ENCODE measurements around the gene DDX1.

DDX1 gene

DNA sequence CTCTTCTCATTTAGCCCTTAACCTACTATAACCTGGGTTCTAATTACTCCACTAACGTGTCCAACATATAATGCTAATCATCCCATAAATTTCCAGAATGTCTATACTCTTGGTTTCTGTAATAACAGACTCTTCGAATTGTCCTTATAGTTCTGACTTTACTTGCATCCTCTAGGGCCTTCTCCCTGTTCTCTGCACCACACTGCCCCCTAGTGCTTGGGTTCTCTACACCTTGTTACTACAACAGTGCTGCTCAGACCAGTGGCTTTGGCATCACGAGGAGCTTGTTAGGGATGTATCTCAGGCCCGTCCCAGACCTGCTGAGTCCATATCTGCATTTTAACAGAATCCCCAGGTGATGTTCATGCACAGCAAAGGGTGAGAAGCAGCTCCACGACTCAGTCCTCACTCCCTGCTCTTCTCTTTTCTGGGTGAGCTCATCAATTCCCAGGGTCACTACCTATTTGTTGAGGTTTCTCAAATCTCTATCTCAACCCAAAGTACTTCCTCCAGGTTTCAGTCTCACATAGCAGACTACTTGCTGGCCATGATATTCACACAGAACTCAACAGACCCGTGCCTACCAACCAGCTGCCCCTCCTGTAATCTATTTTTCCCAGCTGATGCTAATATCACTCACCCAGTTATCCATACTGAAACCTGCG, 14.5 kb upstream of the DDX1 start:
- no peak for TF ChIP-seq GATA2 (IDR thresholded peaks at IDR 0.05; ENCODE audit: low read depth, low read length)
- TF ChIP-seq GATA3 (IDR thresholded peaks at IDR 0.05; ENCODE audit: low read depth, low read length) = no peak

DNA sequence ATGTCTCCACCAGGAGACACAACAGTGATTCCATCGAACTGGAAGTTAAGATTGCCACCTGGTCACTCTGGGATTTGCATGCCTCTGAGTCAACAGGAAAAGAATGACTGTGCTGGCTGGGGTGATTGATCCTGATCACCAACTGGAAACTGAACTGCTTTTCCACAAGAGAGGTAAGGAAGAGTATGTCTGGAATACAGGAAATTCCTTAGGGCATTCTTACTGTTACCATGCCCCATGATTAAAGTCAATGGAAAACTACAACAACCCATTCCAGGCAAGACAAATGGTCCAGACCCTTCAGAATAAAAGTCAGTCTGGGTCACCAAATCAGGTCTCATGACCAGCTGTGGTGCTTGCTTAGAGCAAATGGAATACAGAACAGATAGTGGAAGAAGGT, 12.0 kb upstream of the DDX1 start:
- TF ChIP-seq GATA3 (IDR thresholded peaks at IDR 0.05; ENCODE audit: low read depth, low read length) = no peak
- TF ChIP-seq GATA2 (IDR thresholded peaks at IDR 0.05; ENCODE audit: low read depth, low read length) = no peak

DNA sequence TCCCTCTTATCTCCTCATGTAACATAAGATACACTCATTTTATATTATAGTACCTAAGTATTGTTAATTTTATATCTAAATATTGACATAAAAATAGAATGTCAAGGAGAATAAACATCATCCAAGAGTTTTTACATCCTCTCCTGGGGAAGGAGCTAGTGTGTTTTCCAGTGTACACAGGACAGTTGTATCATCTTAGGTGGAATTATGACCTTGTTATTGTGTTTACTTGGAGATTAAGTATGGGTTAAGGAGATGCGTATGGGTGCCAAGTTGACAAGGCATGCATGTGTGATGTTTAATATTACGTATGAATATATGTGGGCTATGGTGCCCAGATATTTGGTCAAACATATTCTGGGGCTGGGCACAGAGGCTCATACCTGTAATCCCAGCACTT, 11.2 kb upstream of the DDX1 start:
- TF ChIP-seq GATA2 (IDR thresholded peaks at IDR 0.05; ENCODE audit: low read depth, low read length) (no peak), GATA3 (IDR thresholded peaks at IDR 0.05; ENCODE audit: low read depth, low read length) (no peak)

DNA sequence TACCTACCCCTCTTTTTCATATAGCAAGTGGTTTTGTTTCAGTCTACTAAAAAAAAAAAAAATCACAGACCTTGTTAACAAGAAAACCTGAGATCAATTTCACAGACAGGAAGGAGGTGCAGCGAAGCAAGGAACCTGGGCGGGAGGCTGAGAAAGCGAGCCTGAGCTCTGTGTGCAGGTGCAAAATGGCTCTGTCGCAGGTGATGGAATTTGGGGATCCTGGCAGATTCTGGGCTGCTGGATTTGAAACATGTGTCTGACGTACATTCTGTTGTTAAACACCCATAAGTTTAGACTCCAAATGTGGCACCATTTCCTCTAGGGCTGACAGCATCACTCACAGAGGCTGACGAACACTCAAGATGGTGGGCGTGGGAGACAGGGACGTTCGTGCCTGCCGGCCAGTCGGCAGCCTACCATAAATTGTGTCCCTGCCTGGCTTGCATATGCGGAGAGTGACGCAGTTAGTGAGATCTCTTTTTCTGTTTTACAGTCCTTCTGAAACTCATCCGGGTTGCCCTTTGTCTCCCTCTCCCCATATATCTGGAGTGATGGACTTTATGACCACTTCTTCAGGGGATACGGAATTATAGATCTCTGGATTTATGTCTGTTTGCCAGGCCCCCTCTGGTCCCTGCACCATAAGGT, 8.8 kb upstream of the DDX1 start:
- no peak for TF ChIP-seq GATA3 (IDR thresholded peaks at IDR 0.05; ENCODE audit: low read depth, low read length)
- no peak for TF ChIP-seq GATA2 (IDR thresholded peaks at IDR 0.05; ENCODE audit: low read depth, low read length)

DNA sequence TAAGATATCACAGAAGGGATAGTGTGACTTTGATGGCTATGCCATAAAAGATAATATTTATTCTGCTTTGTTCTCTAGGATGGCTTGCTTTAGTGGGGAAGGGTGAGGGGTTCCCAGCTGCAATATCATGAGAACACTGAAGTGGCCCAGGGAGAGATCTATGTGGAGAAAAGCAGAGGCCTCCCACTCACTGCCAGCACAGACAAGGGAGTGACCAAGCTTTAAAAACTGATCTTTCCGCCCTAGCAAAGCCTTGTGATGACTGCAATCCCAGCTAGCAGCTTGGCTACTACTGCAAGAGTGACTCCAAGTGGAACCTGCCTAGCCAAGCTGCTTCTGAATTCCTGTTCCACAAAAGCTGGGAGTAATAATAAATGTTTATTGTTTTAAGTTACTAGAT, 7.8 kb upstream of the DDX1 start:
- no peak for TF ChIP-seq GATA2 (IDR thresholded peaks at IDR 0.05; ENCODE audit: low read depth, low read length)
- no peak for TF ChIP-seq GATA3 (IDR thresholded peaks at IDR 0.05; ENCODE audit: low read depth, low read length)

DNA sequence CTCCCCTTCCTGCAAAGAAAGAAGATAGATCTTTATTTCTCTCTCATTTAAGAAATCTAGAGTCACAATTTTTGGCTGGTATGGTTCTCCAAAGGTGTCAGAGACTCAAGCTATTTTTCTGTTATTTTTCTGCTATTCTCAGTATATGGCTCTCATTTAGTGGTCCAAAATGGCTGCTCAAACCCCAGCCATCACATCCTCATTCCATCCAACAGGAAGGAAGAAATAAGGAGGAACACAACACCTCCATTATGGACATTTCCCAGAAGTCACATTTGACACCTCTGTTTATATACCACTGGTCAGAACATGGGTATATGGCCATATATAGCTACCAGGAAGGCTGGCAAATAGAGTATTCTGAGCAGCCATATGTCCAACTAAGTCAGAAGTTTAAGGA, 7.4 kb upstream of the DDX1 start:
- TF ChIP-seq GATA3 (IDR thresholded peaks at IDR 0.05; ENCODE audit: low read depth, low read length) (no peak), GATA2 (IDR thresholded peaks at IDR 0.05; ENCODE audit: low read depth, low read length) (no peak)

DNA sequence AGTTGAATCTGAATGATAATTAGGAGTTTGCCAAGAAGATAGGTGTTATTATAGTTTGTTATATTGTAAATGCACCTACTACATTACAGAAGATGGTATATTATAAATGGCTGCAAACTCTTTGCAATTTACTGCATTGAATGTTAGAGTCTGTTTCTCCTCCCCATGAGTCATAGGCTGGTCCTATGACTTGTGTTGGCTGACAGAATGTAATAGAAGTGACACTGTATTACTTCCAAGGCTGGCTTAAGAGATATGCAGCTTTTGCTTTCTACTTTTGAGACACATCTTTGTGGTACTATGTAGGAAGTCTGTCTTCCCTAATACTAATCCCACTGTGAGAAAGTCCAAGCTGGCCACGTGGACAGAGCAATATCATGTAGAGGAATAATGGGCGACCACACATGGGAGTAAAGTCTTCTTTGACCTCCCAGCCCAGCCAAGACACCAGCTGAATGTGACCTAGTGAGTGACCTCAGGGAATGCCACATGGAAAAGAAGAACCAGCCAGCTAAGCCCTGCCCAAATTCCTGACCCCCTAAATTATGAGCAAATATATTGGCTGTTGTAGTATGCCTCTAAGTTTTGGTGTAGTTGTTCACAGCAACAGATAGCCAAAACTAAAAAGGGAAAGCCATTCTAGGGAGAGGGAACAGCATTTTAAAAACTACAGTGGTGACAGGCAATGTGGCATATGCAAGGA, 6.8 kb upstream of the DDX1 start:
- TF ChIP-seq GATA3 (IDR thresholded peaks at IDR 0.05; ENCODE audit: low read depth, low read length) = no peak
- no peak for TF ChIP-seq GATA2 (IDR thresholded peaks at IDR 0.05; ENCODE audit: low read depth, low read length)

DNA sequence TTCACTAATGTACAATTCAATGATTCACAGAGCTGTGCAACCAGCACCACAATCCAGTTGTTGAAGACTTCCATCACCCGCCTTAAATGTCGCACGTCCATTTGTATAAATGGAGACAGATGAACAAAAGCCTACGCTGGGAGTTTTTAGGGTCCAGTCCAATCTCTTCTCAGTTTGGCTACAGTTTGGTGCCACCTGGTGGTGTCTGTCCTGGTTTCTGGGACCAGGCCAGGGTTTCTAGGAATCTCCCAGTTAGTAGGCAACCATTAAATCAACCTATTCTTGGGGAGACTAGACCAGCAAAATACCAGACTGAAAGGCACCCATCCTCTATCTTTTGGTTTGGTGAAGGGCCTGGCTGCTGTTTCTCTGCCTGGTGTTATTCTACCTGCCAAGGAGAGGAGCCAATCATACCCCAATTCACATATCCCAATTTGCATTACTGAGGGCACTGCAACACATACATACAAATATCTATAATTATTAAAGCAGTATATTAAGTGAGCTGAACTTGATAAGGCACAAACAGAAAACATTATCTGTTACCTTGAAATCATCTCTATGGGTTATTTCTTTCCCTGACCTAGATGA, 3.2 kb upstream of the DDX1 start:
- no peak for TF ChIP-seq GATA3 (IDR thresholded peaks at IDR 0.05; ENCODE audit: low read depth, low read length)
- no peak for TF ChIP-seq GATA2 (IDR thresholded peaks at IDR 0.05; ENCODE audit: low read depth, low read length)

DNA sequence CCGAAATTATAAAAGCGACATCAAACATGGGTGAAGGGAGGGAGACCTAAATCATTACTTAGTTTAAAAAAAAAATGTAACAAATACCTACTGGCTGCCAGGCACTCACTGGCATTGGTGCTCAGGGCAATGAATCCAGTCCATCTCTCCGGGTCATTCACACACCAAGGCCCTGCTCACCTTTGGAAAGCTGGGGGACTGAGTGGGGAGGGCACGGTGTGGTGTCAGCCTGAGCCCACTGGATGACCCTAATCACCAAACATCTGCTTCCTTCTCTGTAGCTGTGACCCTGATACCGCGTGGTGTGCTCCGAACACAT, 336 bp upstream of the DDX1 start:
- TF ChIP-seq GATA2 (IDR thresholded peaks at IDR 0.05; ENCODE audit: low read depth, low read length) (no peak), GATA3 (IDR thresholded peaks at IDR 0.05; ENCODE audit: low read depth, low read length) (no peak)

DNA sequence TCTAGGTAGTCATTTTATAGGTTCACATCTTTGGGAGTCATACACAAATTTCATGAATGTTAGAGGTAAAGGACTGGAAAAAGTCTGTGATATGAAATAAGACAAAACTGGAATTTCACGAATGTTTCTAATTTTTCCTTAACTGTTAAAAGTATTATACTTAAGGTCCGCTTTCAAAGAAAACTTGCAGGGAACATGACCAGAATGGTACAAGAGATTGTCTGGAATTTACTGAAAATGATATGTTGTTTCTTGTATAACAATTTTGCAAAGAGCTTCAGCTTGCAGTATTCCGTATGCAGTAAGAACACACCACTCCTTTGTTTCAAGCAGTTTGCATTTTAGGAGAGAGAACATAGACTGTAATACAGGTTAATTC, 1.6 kb downstream of the DDX1 start:
- TF ChIP-seq GATA3 (IDR thresholded peaks at IDR 0.05; ENCODE audit: low read depth, low read length) = no peak
- no peak for TF ChIP-seq GATA2 (IDR thresholded peaks at IDR 0.05; ENCODE audit: low read depth, low read length)

DNA sequence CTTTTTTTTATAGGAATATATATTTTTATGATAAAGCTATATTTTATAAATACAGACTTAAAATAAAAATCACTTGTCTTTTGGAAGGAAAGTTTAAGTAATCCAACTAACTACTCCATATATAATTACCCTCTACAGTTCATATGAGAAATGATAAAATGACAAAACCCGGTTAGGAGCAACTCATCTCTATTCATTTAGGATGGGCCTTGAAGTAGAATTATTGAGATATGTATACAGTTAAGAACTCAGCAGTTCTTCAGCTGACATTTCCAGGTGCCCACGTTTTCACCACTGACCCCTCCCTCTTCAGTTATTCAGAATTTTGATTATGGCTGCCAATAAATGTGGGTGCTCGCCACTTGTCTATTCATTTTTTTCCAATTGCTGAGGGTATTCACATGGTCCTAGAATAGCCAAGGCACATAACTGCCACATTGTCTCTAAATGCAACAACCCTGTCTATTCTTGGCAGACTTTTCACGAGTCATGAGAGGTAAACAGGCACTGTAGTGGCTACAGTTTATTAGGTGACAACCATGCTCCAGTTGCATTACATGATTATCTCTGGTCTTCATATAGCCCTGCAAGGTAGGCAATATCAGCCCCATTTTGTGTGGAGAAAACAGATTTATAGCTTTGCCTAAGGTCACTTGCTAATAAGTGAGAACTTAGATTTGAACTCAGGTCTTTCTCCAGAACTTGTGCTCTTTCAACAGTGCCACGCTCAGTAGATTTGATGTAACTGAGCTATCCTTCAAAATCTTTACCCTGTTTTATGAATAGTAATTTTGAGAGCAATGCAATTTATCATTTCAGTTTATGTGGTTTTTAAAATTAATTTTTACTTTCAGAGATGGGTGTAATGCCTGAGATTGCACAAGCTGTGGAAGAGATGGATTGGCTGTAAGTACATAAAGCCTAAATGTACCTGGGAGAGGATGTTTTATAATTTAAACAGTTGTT, 2.9 kb downstream of the DDX1 start:
- TF ChIP-seq GATA2 (IDR thresholded peaks at IDR 0.05; ENCODE audit: low read depth, low read length) (no peak), GATA3 (IDR thresholded peaks at IDR 0.05; ENCODE audit: low read depth, low read length) (no peak)

DNA sequence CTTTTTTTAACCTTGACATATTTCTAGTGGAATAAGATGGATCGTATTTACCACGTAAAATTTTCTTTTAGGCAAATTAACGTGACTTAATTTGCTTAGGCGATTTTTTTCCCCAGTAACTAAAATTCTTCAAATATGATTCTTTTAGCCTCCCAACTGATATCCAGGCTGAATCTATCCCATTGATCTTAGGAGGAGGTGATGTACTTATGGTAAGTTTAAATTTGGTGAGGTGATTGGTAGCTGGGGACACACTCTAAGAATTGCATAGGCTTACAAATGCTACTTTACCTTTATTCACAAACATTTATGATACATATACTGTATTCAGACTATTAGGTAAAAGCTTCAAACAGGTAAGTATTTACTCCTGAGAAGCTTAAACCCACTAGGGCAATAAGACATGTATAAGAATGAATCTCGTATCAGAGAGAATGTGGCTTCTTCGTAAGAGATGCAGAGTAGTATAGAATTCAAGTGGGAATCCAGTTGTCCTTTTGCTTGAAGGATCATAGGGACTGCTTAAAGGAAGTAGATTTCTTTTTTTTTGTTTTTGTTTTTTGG, 3.8 kb downstream of the DDX1 start:
- no peak for TF ChIP-seq GATA3 (IDR thresholded peaks at IDR 0.05; ENCODE audit: low read depth, low read length)

DNA sequence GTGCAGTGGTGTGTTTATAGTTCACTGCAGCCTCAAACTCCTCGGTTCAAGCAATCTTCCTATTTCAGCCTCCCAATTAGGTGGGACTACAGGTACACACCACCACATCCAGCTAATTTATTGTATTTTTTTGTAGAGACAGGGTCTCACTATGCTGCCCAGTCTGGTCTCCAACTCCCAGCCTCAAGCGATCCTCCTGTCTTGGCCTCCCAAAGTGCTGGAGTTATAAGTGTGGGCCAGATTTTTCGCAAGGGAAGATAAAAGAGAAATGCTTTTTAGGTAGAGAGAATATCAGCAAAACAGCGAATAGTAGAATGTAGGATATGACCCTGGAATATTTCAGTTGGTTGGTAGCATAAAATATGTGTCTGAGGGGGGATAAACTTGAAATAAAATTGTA, 4.3 kb downstream of the DDX1 start:
- TF ChIP-seq GATA2 (IDR thresholded peaks at IDR 0.05; ENCODE audit: low read depth, low read length) (no peak), GATA3 (IDR thresholded peaks at IDR 0.05; ENCODE audit: low read depth, low read length) (no peak)

DNA sequence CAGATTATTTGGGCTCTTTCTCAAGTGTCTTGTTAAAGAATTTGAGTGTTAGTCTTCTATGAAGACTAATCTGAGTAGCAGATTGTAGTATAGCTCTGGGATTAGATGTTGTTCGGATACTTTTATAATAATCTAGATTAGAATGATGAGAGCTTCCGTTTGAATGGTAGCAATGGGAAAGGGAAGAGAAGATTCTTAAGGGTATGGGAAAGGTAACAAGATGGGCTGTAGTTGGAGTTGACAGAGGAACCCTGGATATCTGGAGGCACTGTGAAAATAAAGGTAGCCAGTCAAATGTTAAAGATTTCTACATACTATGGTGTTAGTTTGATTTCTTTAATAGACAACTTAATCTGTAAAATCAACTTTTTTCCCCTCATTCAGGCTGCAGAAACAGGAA, 4.7 kb downstream of the DDX1 start:
- TF ChIP-seq GATA2 (IDR thresholded peaks at IDR 0.05; ENCODE audit: low read depth, low read length) = no peak
- no peak for TF ChIP-seq GATA3 (IDR thresholded peaks at IDR 0.05; ENCODE audit: low read depth, low read length)

Data from SH-SY5Y (cell line).